Gastrocnemius medialis (tissue), 4 donors: Measurements from ENCODE around the gene UNC5CL. TPM values are rescaled to one million over a fixed set of nuclear protein-coding genes. Genes with fewer than 3 reads are reported as not detected.

ENCODE experiments used
- ATAC-seq, 2 donors: fragments of 150-250 bp; one replicate each; pipeline ENCODE4 v1.9.1; 2016
- DNase-seq, 2 donors: peaks; one replicate each; pipeline ENCODE4 v3.0.0-alpha.2; 2019
- H3K27ac ChIP-seq, 4 donors: fragments of 200-600 bp; sonication (generic); 1 replicate in 1 of 4; 2 replicates in 3 of 4; pipeline ENCODE4 v1.5.1; 2016 to 2018; ENCODE audit warnings: mild to moderate bottlenecking in 2 of 4, moderate library complexity in 1 of 4
- H3K27me3 ChIP-seq, 3 donors: fragments of 200-600 bp; sonication (generic) in 2 of 3; 1 replicate in 1 of 3; 2 replicates in 2 of 3; pipeline versions ENCODE4 v1.5.1 to v1.6.0; 2016 to 2019; ENCODE audit warnings: mild to moderate bottlenecking in 1 of 3, moderate library complexity in 1 of 3
- H3K36me3 ChIP-seq, 2 donors: fragments of 200-600 bp; sonication (generic) in 1 of 2; one replicate each; pipeline ENCODE4 v1.5.1; 2017 to 2018
- H3K4me1 ChIP-seq, 2 donors: fragments of 200-600 bp; sonication (generic) in 1 of 2; one replicate each; pipeline ENCODE4 v1.5.1; 2016 to 2017; ENCODE audit warnings: mild to moderate bottlenecking in 2 of 2
- H3K4me3 ChIP-seq, 4 donors: fragments of 200-600 bp; sonication (generic) in 3 of 4; 1 replicate in 1 of 4; 2 replicates in 3 of 4; pipeline ENCODE4 v1.5.1; 2016 to 2019; ENCODE audit warnings: mild to moderate bottlenecking in 2 of 4
- H3K9me3 ChIP-seq, 3 donors: fragments of 200-600 bp; sonication (generic) in 2 of 3; 1 replicate in 1 of 3; 2 replicates in 2 of 3; pipeline ENCODE4 v1.5.1; 2016 to 2019
- CTCF ChIP-seq, 5 experiments: fragments of 450-650 bp in 3 of 5; fragments of 200-600 bp in 2 of 5; sonication (generic) in 2 of 5; IDR thresholded peaks in 4 of 5; conservative IDR thresholded peaks in 1 of 5; 1 replicate in 4 of 5; 2 replicates in 1 of 5; pipeline ENCODE4 v1.5.1; 2016 to 2019; ENCODE audit warnings: antibody characterized with exemption in 5 of 5, mild to moderate bottlenecking in 3 of 5, moderate library complexity in 3 of 5
- POLR2A ChIP-seq, 2 donors: fragments of 450-650 bp; IDR thresholded peaks; one replicate each; pipeline ENCODE4 v1.6.1; 2017; ENCODE audit warnings: antibody characterized with exemption in 2 of 2, mild to moderate bottlenecking in 2 of 2, moderate library complexity in 2 of 2
- in situ Hi-C, 4 donors: fragments of 200-750 bp; cut with MboI; loops; one replicate each; pipeline versions ENCODE4 v1.15.0 to v1.8.0; 2017; ENCODE audit warnings: low sequenced_read_pairs in 4 of 4
- intact Hi-C: fragments of 100-400 bp; cut with DNase I; formaldehyde crosslinking; loops from one replicate; pipeline ENCODE4 v1.15.1; 2023; ENCODE audit warnings: low total_unique reads
- total RNA-seq, 4 donors: library from RNA; depleted of rRNA; stranded (reverse); fragments of >200 nt; gene quantifications; one replicate each; pipeline versions ENCODE4 v1.1.0 to v1.2.3, GENCODE V29; 2016

Gene UNC5CL
- total RNA-seq, 4 donors from 2014 or later: 0.20 to 0.52 (median 0.29) TPM

- intact Hi-C loops: loop anchor here (2.0 kb wide), 1 partner anchor 21 kb away; the partner anchor contains the start of genes NFYA and OARD1
- no peak for TF ChIP-seq POLR2A (IDR thresholded peaks at IDR 0.05)
- no peak for TF ChIP-seq CTCF (IDR thresholded peaks at IDR 0.05 in 4 of 5, conservative IDR thresholded peaks at IDR 0.05 in 1 of 5)
- no peak for ATAC-seq
- H3K4me1 ChIP-seq: peaks cover 75 to 77% of the 10 kb centered on the region in 2 donors
- no peaks in the 10 kb centered on the region for H3K27me3 ChIP-seq
- DNase-seq: no peak
- no peaks in the 10 kb centered on the region for H3K9me3 ChIP-seq
- H3K36me3 ChIP-seq: no peaks in the 10 kb centered on the region
- H3K27ac ChIP-seq: peak overlapping the region; percentile 96 to 99 (median 98)
- in situ Hi-C loops: no loop called here
- no peak overlapping the region for H3K4me3 ChIP-seq
Measured at GRCh38 chr6:41051873-41052272, 12.9 kb upstream of the UNC5CL start.

- Histone ChIP-seq H3K36me3 (no peaks in the 10 kb centered on the region), H3K9me3 (no peaks in the 10 kb centered on the region), H3K4me1 (peaks cover 66 to 73% of the 10 kb centered on the region in 2 donors), H3K4me3 (no peak overlapping the region), H3K27ac (peak overlapping the region; percentile 26 to 99 (median 96)), H3K27me3 (no peaks in the 10 kb centered on the region)
- no peak for ATAC-seq
- in situ Hi-C loops (no loop called here), intact Hi-C loops (no loop called here)
- no peak for DNase-seq
- TF ChIP-seq CTCF (IDR thresholded peaks at IDR 0.05 in 4 of 5, conservative IDR thresholded peaks at IDR 0.05 in 1 of 5) (no peak), POLR2A (IDR thresholded peaks at IDR 0.05) (no peak)
Measured at GRCh38 chr6:41050536-41050935, 11.5 kb upstream of the UNC5CL start.

GRCh38 chr6:41049955-41050354 is 10.9 kb upstream of the UNC5CL start:
- Histone ChIP-seq H3K4me3 (no peak overlapping the region), H3K27me3 (no peaks in the 10 kb centered on the region), H3K9me3 (no peaks in the 10 kb centered on the region), H3K36me3 (no peaks in the 10 kb centered on the region), H3K4me1 (peaks cover 60 to 72% of the 10 kb centered on the region in 2 donors), H3K27ac (peak overlapping the region; percentile 77 to 99 (median 96))
- in situ Hi-C loops (loop anchor here in 1 of 4 donors (25.0 kb wide), 1 partner anchor 1063 kb away; no protein-coding TSS in a partner anchor), intact Hi-C loops (no loop called here)
- no peak for DNase-seq
- ATAC-seq: no peak
- no peak for TF ChIP-seq POLR2A (IDR thresholded peaks at IDR 0.05)
- TF ChIP-seq CTCF (IDR thresholded peaks at IDR 0.05 in 4 of 5, conservative IDR thresholded peaks at IDR 0.05 in 1 of 5): no peak

GRCh38 chr6:41049521-41049920 is 10.5 kb upstream of the UNC5CL start:
- in situ Hi-C loops: loop anchor here in 1 of 4 donors (25.0 kb wide), 1 partner anchor 1062 kb away; no protein-coding TSS in a partner anchor
- TF ChIP-seq POLR2A (IDR thresholded peaks at IDR 0.05) (no peak), CTCF (IDR thresholded peaks at IDR 0.05 in 4 of 5, conservative IDR thresholded peaks at IDR 0.05 in 1 of 5) (no peak)
- ATAC-seq: peak in 1 of 2 donors; percentile 14

More at GRCh38 chr6:41049521-41049920, 10.5 kb upstream of the UNC5CL start:
- peak in 1 of 2 donors; percentile 28 for DNase-seq
- intact Hi-C loops: no loop called here
- peaks cover 59 to 72% of the 10 kb centered on the region in 2 donors for H3K4me1 ChIP-seq
- no peaks in the 10 kb centered on the region for H3K36me3 ChIP-seq
- peak overlapping the region; percentile 77 to 99 (median 96) for H3K27ac ChIP-seq
- no peaks in the 10 kb centered on the region for H3K9me3 ChIP-seq
- no peaks in the 10 kb centered on the region for H3K27me3 ChIP-seq
- H3K4me3 ChIP-seq: no peak overlapping the region
